Left cardiac atrium (tissue), 4 donors: Measurements from ENCODE around the gene RPL36A. TPM values are rescaled to one million over a fixed set of nuclear protein-coding genes. Genes with fewer than 3 reads are reported as not detected.

ENCODE experiments used
- ATAC-seq, 2 donors: fragments of 200-7000 bp; cut with Tn5 transposase; one replicate each; pipeline ENCODE4 v1.9.1; 2020; ENCODE audit warnings: mild to moderate bottlenecking in 2 of 2, moderate library complexity in 2 of 2
- DNase-seq: peaks from one replicate; pipeline ENCODE4 v3.0.0-alpha.2; 2020
- intact Hi-C, 2 donors: fragments of 100-400 bp; cut with DNase I; formaldehyde crosslinking; loops; one replicate each; pipeline versions ENCODE4 v1.14.1 to v1.15.1; 2022 to 2023
- long read RNA-seq: library from polyadenylated mRNA; unstranded; transcript quantifications from one replicate; pipeline ENCODE4 v2.0.0, GENCODE V29; 2021
- total RNA-seq, 2 donors: library from RNA; stranded (reverse); fragmentation: NEBNext Ultra II Directional; extraction: Animal tissue kit (Norgen Biotek cat#: 25700); gene quantifications; one replicate each; pipeline ENCODE4 v1.2.1, GENCODE V29; 2021
- donor health status: DM: no; HTN: yes; CAD: no.
- donor health status: DM: no; HTN: yes; CAD: no; lungs with severe emphysema.
- donor health status: DM: yes; HTN: yes; CAD: no.
- donor health status: Dilated cardiomyopathy.

The RPL36A gene
- total RNA-seq = 100 to 1,000 TPM in 1 of 2 donors, 10 to 100 TPM in 1; 98.2 to 109 TPM
- long read RNA-seq, partial matches to known transcripts = 0 of 3 reads
- long read RNA-seq, other reads (novel, unspliced or antisense) = 0 of 3 reads

DNA sequence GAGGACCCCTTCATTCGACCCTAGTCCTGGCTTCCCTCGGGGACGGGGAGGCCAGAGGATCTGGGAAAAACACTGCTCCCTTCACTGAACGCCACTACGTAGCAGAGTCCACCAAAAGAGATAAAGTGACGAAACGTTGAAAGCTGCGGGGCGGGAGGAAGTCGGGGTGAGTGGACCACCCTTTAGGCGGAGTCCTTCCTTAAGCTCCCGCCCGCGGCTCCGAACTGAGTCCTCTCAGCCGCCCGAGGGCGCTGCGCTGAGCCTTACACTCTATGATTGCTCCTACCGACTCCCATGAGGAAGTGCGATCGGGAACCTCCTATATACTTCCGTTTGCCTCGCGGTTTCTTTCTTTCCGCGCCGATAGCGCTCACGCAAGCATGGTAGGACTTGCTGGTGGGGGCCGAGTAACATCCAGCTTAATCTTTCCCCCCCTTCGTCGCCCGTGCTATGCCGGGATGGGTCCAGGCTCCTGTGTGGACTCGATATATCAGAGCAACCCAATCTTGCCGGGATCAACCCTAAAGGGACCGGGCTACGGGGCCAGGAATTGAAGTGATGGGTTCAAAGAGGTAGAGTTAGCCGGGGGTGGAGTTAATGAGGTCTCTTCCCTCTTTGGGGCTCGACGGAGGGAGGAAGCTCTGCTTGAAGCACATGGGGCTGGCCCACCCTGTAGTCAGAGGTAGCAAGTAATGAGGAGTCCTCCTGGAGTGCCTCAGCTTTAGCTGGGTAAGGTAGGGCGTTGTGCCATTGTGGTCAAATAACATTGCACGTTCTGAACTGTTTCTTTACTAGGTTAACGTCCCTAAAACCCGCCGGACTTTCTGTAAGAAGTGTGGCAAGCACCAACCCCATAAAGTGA, at the start of gene RPL36A:
Gene RPL36A (plus strand): TSS at position 348 of the 862 bp plus-strand sequence. CDS start 33 bp downstream, at position 381.
- intact Hi-C loops = no loop called here
- DNase-seq (peak; percentile 90), ATAC-seq (peak; percentile 98 to 99)

GRCh38 chrX:101347859-101348451, 42.9 kb upstream of the RPL36A start:
- ATAC-seq (peak; percentile 28 to 39), DNase-seq (no peak)
- intact Hi-C loops = no loop called here

DNA sequence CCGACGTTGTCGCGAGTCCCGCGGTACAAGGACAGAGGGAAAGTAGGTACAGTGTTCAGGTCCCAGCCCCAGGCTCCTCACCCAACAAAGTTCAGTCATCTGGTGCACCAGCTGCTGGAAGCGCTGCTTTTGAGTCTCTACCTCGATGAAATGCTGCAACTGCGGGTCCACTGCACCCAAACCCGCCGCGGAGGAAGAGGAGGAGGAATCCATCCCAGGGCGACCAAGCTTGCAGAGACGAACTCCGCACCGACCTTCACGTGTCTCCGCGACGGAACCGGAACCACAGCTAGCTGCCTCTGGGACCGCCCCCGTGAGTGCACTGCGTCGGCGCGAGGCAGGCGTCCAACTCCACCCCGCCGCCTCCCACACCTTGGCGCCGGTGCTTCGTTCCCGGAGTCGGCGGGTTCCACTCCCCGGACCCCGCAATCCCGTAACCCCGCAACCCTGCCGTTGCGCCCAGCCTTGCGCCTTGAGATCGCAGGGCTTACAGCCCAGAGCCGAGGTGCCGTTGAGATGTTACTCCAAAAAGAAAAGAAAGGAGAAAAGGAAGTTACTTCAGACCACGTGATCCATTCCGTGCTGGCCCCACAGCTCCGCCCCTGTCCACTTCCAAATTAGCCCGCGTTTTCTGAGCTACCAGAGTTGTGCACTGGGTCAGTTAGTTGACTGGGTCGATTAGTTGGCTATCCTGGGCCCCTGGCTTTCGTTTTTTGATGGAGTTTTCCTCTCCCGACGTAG, 42.2 kb upstream of the RPL36A start, which contains the start of gene TIMM8A:
Gene TIMM8A (minus strand): TSS at position 291 of the 741 bp plus-strand sequence. CDS start 78 bp downstream, at position 213.
- intact Hi-C loops = no loop called here
- DNase-seq (peak; percentile 85), ATAC-seq (peak; percentile 99 to 100)

DNA sequence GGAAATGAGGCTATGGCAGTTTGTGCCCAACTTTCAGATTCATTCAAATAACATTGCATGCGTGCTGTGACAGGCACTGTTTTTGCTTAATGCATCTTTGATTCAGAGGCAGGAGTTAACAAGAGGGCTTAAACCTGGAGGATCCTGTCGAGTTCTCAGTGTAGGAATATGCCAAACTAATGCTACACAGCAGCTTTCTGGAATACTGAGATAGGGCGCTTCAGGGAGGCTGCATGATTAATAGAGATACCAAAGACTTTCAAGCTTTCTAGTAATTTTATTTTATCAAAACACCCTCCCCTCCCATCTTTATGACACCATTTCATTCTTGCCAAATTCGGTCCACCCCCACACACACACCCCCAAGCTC, 41.6 kb upstream of the RPL36A start:
- DNase-seq = no peak
- intact Hi-C loops = no loop called here
- no peak for ATAC-seq

DNA sequence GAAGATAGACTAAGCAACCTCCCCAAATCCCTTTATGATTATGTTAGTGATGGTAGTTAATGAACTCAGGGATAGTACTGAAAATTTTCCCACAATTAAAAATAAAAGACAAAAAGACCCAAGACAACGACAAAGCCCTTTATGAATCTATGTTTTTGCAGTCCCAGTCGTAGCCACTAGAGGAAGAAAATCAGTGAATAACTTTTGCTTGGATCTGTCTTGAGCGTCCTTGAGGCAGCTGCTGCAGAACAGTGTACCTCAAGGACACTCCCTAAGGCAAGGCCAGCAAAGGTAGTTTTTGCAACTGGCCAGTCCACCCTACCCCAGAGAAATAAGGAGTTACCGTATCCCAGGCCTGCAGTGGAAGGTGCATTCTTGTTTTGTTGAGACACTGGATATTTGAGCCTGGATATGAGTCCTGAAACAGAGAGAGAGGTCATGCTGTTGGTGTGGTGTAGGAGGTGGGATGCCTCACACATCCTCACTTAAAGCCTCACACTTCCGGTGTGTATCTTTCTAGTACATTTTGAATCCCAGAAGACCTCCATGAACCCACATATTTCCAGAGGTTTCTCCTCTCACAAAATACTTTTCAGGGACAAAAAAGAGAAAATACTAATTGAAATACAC, 33.5 kb upstream of the RPL36A start:
- DNase-seq (no peak), ATAC-seq (no peak)
- intact Hi-C loops = no loop called here

DNA sequence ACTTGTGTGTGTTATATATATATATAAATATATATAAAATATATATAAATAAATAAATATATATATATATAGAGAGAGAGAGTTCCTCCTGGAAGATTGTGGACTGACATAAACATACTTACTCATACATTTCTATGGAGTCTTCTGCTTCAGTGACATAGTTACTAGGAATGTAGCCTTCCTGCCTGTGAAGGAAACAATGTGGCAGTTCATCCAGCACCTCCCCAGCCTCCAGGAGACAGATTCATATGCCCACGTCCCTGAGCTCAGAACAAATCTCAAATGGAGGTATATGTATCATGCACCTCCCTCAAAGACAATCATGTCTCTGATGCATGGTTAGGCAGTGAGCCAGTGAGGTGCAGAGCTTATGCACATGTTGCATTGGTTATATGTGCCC, 30.8 kb upstream of the RPL36A start:
- DNase-seq = no peak
- intact Hi-C loops = no loop called here
- ATAC-seq = no peak

DNA sequence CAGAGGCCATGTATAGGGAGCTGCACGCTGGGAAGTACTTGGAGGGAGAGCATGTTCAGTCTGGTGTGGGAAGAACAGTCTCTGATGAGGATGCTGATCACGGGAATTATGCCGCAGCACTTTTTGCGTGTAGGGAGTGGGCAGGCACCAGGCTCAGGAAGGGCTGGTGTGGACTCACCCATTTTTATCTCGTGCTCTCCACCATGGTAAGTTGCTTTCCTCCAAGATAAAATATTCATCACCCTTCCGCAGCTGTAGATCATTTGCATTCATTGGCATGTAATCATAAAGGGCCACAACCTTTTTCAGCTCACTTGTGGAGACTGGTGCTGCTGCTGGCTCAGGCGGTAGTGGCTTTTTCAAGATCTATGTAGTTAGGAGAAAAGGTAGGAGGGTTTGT, 30.4 kb upstream of the RPL36A start:
- intact Hi-C loops = no loop called here
- DNase-seq (no peak), ATAC-seq (no peak)

DNA sequence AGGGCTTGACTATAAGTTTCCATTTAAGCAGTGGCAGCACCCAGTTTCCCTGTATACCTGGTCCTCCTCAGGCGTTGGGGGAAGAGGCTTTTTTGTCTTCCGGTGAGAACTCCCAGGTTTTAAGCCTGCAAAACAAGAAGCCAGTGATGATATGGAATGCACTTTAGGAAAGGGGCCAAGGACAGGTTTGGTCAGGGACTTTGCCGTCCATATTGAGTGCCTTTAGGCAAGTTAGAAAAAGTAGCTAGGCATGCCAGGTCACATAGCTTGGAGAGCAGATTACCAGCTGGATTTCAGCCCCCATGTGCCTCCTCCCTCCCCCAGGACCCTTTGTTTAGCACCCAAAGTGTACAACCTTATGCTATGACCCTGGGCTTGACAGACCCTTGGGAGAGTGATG, 28.7 kb upstream of the RPL36A start:
- no peak for ATAC-seq
- DNase-seq = no peak
- intact Hi-C loops = no loop called here

- intact Hi-C loops = no loop called here
These were observed 28.1 kb upstream of the RPL36A start for GRCh38 chrX:101362757-101363156.

GRCh38 chrX:101365301-101365795, 25.5 kb upstream of the RPL36A start:
- intact Hi-C loops = no loop called here
- DNase-seq = no peak
- ATAC-seq = no peak

More at GRCh38 chrX:101362757-101363156, 28.1 kb upstream of the RPL36A start:
- DNase-seq (no peak), ATAC-seq (no peak)

DNA sequence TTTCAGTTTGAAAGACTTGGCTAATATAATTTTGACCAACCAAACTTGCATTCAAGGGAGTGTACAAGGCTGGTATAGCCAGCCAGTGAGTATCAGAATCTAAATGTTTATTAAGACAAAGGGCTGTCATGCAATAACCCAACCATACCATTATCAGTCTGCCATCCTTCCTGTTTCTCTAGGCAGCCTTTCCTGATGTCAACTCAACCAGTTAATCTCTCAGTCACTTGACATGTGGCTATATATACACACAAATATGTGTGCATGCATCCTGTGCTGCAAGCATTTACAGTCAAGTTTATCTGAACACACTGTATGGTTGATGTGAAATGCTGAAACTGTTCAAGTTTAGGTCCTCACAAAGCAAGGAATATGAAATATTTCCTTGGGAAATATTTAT, 22.0 kb upstream of the RPL36A start:
- ATAC-seq (no peak), DNase-seq (no peak)
- intact Hi-C loops = no loop called here

GRCh38 chrX:101369687-101370086, 21.1 kb upstream of the RPL36A start:
- intact Hi-C loops = no loop called here
- no peak for DNase-seq
- no peak for ATAC-seq

- DNase-seq (no peak), ATAC-seq (no peak)
- intact Hi-C loops = no loop called here
These were observed 19.8 kb upstream of the RPL36A start for GRCh38 chrX:101370888-101371504.

- ATAC-seq (no peak), DNase-seq (no peak)
- intact Hi-C loops = no loop called here
These were observed 13.3 kb upstream of the RPL36A start for GRCh38 chrX:101377547-101377946.

GRCh38 chrX:101383679-101384205, 7.1 kb upstream of the RPL36A start:
- DNase-seq (no peak), ATAC-seq (no peak)
- intact Hi-C loops = no loop called here

- intact Hi-C loops = no loop called here
- no peak for ATAC-seq
These were observed 5.7 kb upstream of the RPL36A start for GRCh38 chrX:101385026-101385684.

DNA sequence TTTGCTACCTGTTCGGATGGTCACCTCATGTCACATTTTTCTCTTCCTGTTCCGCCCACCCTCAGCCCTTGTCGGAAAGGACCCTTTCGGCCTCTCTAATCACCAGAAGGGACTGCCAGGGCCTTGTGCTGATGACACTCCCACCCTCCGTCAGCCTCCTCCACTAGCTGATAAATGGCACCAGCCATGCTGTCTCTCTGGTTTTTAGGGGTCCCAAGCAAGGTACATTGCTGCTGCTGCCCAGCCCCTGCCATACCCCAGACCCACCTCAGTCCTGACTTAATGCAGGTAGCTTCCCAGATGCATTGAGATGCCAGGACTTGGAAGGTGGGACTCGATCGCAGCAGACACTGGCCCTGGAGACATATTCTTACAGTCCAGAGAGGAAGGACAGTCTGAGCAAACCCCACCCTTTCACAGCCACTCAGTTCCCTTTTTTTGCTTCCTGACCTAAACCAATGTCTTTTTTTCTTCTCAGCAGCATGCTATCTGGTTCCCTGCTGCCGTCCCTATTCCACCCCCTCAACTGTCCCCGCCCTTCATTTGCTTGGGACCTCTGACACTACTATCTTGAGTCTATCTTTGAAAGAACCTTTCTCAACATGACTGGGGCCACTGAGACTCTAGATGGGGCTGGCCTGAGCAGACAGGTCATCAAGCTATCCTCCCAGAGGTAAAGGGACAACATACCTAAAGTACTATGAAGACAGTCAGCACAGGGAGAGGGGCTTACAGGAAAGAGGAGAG, 4.8 kb upstream of the RPL36A start, which contains the start of gene BTK:
Gene BTK (minus strand): TSS at position 397 of the 747 bp plus-strand sequence. CDS start 10,907 bp downstream, outside the sequence.
- ATAC-seq = peak in 1 of 2 donors; percentile 11
- no peak for DNase-seq
- intact Hi-C loops = no loop called here

More at GRCh38 chrX:101385026-101385684, 5.7 kb upstream of the RPL36A start:
- DNase-seq = no peak
